ENCODE data around the gene MYMK.

GRCh38 chr9:133515615-133516255 lies 9.0 kb downstream of the MYMK start:
- TF ChIP-seq, protein P1, sequence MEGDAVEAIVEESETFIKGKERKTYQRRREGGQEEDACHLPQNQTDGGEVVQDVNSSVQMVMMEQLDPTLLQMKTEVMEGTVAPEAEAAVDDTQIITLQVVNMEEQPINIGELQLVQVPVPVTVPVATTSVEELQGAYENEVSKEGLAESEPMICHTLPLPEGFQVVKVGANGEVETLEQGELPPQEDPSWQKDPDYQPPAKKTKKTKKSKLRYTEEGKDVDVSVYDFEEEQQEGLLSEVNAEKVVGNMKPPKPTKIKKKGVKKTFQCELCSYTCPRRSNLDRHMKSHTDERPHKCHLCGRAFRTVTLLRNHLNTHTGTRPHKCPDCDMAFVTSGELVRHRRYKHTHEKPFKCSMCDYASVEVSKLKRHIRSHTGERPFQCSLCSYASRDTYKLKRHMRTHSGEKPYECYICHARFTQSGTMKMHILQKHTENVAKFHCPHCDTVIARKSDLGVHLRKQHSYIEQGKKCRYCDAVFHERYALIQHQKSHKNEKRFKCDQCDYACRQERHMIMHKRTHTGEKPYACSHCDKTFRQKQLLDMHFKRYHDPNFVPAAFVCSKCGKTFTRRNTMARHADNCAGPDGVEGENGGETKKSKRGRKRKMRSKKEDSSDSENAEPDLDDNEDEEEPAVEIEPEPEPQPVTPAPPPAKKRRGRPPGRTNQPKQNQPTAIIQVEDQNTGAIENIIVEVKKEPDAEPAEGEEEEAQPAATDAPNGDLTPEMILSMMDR (IDR thresholded peaks at IDR 0.05 in 8 of 11, conservative IDR thresholded peaks at IDR 0.05 in 3 of 11) = no peak
- no peak for TF ChIP-seq POLR2AphosphoS5 (IDR thresholded peaks at IDR 0.05)

All from spleen (tissue), 7 donors.